ENCODE measurements around the gene BCL10. TPM values are rescaled to one million over a fixed set of nuclear protein-coding genes. Genes with fewer than 3 reads are reported as not detected.
A peak's percentile ranks its signal among the peaks of the same experiment; 100 is the strongest.

The BCL10 gene
- total and polyA plus RNA-seq, 2 of the 13 experiments (the other 11 are each of a cell fraction or from before 2014, with no cell fraction given): 3.7 to 14.1 TPM

- no peak for TF ChIP-seq ZNF362 (CRISPR knock-in tag; IDR thresholded peaks at IDR 0.05; ENCODE audit: borderline replicate concordance)
- peak; percentile 22; the same call in 1 of the 2 replicates for TF ChIP-seq IRF2 (CRISPR knock-in tag; IDR thresholded peaks at IDR 0.05)
- TF ChIP-seq SNAPC5 (CRISPR knock-in tag; IDR thresholded peaks at IDR 0.05; ENCODE audit: borderline replicate concordance): peak; percentile 72; the same call in 1 of the 2 replicates
- peak; percentile 75; the same call in 1 of the 2 replicates for TF ChIP-seq POGK (CRISPR knock-in tag; conservative IDR thresholded peaks at IDR 0.05)
- no peak for TF ChIP-seq ZNF235 (CRISPR knock-in tag; IDR thresholded peaks at IDR 0.05; ENCODE audit: borderline replicate concordance)
- no peak for TF ChIP-seq MED8 (CRISPR knock-in tag; IDR thresholded peaks at IDR 0.05; ENCODE audit: insufficient replicate concordance)
- TF ChIP-seq HMGA1 (CRISPR knock-in tag; conservative IDR thresholded peaks at IDR 0.05): no peak
- no peak; the same call in 1 of the 2 replicates for TF ChIP-seq KDM5B (CRISPR knock-in tag; IDR thresholded peaks at IDR 0.05; ENCODE audit: borderline replicate concordance)
- TF ChIP-seq TCF7 (IDR thresholded peaks at IDR 0.05; ENCODE audit: low read depth): no peak
- TF ChIP-seq ZMYM4 (CRISPR knock-in tag; IDR thresholded peaks at IDR 0.05): peak; percentile 98
- peak; percentile 28; the same call in 1 of the 2 replicates for TF ChIP-seq THRA (CRISPR knock-in tag; IDR thresholded peaks at IDR 0.05; ENCODE audit: borderline replicate concordance)
- TF ChIP-seq ESRRA (CRISPR knock-in tag; IDR thresholded peaks at IDR 0.05; ENCODE audit: low read depth): no peak; the same call in 1 of the 2 replicates
- no peak for TF ChIP-seq TCF12 (IDR thresholded peaks at IDR 0.05)
- 0 out of 2 replicates have a peak, but pooled peaks have one; percentile 38 for TF ChIP-seq TCF12 (CRISPR knock-in tag; IDR thresholded peaks at IDR 0.05)
- no peak for TF ChIP-seq ZNF766 (CRISPR knock-in tag; IDR thresholded peaks at IDR 0.05; ENCODE audit: borderline replicate concordance)
- no peak for TF ChIP-seq ZNF12 (CRISPR knock-in tag; IDR thresholded peaks at IDR 0.05)
- peak; percentile 62 for TF ChIP-seq PITX1 (CRISPR knock-in tag; IDR thresholded peaks at IDR 0.05)
- no peak for TF ChIP-seq AFF4 (CRISPR knock-in tag; IDR thresholded peaks at IDR 0.05)
- no peak for TF ChIP-seq ZNF484 (CRISPR knock-in tag; IDR thresholded peaks at IDR 0.05; ENCODE audit: borderline replicate concordance, low read depth)
- TF ChIP-seq ZNF282 (IDR thresholded peaks at IDR 0.05; ENCODE audit: partially characterized antibody): no peak
- no peak for TF ChIP-seq KAT2B (IDR thresholded peaks at IDR 0.05; ENCODE audit: borderline replicate concordance, low read depth, low read length)
- no peak for TF ChIP-seq TBP (CRISPR knock-in tag; IDR thresholded peaks at IDR 0.05)
Measured at GRCh38 chr1:85276215-85276977, at the start of gene BCL10 (continued).
